ENCODE results near the gene CNGB1. TPM values are rescaled to one million over a fixed set of nuclear protein-coding genes. Genes with fewer than 3 reads are reported as not detected.
"Not testable (repeated sequence)": the region's sequence is repeated elsewhere in the genome, so short reads cannot be mapped to it uniquely, and the experiment has no call there.

The CNGB1 gene
- polyA plus RNA-seq, 1 donor (not counting 4 experiments of a cell fraction or from before 2014, with no cell fraction given) = 0.08 TPM

GRCh38 chr16:57944970-57945739 is 25.8 kb downstream of the CNGB1 start:
- TF ChIP-seq EZH2 (IDR thresholded peaks at IDR 0.05; ENCODE audit: low read length) (no peak), CTCF (optimal IDR thresholded peaks at IDR 0.05 in 1 of 3, IDR thresholded peaks at IDR 0.05 in 1 of 3, conservative IDR thresholded peaks at IDR 0.05 in 1 of 3; ENCODE audit: extremely low read depth in 1 of 3, insufficient read depth in 2 of 3, low read length in 3 of 3) (no peak)
- H3K36me3 ChIP-seq (ENCODE audit: control insufficient read depth in 2 of 2, extremely low read depth in 1 of 2, insufficient read depth in 2 of 2, low read length in 2 of 2) = no peaks in the 10 kb centered on the region
- dilution Hi-C loops (cut with MboI; ENCODE audit: extremely low pct_ligation_motif_present, low sequenced_read_pairs) = no loop called here

GRCh38 chr16:57943381-57943780 is 27.5 kb downstream of the CNGB1 start:
- H3K4me3 ChIP-seq (ENCODE audit: control insufficient read depth in 2 of 3, extremely low read depth in 1 of 3, insufficient read depth in 2 of 3, low read depth in 1 of 3, low read length in 3 of 3); FAIRE-seq; H4K20me1 ChIP-seq (ENCODE audit: control insufficient read depth, extremely low read depth, insufficient read depth, low read length); H3K27ac ChIP-seq (ENCODE audit: control insufficient read depth, insufficient read depth, low read length); dilution Hi-C loops (cut with MboI; ENCODE audit: extremely low pct_ligation_motif_present, low sequenced_read_pairs); H3K9me3 ChIP-seq (ENCODE audit: control insufficient read depth, low read depth, low read length); H3K27me3 ChIP-seq (ENCODE audit: control insufficient read depth, extremely low read depth, insufficient read depth, low read length); H3K4me2 ChIP-seq (ENCODE audit: control insufficient read depth, extremely low read depth, insufficient read depth, low read depth, low read length); DNase-seq (ENCODE audit: low read depth, low spot score); H3K9me1 ChIP-seq (ENCODE audit: control insufficient read depth, extremely low read depth, insufficient read depth, low read length); H3K36me3 ChIP-seq (ENCODE audit: control insufficient read depth in 2 of 2, extremely low read depth in 1 of 2, insufficient read depth in 2 of 2, low read length in 2 of 2); H2AFZ ChIP-seq (ENCODE audit: control insufficient read depth, low read length); H3K9ac ChIP-seq (ENCODE audit: control insufficient read depth, extremely low read depth, insufficient read depth, low read length); H3K79me2 ChIP-seq (ENCODE audit: control insufficient read depth, insufficient read depth, low read length): not testable (repeated sequence)
- H3K4me1 ChIP-seq (ENCODE audit: control insufficient read depth, extremely low read depth, insufficient read depth, low read length) = peaks cover 23% of the 10 kb centered on the region

More at GRCh38 chr16:57944970-57945739, 25.8 kb downstream of the CNGB1 start:
- DNase-seq (ENCODE audit: low read depth, low spot score) (no peak), FAIRE-seq (no peak)
- no peaks in the 10 kb centered on the region for H3K79me2 ChIP-seq (ENCODE audit: control insufficient read depth, insufficient read depth, low read length)
- peaks cover 6% of the 10 kb centered on the region for H3K27me3 ChIP-seq (ENCODE audit: control insufficient read depth, extremely low read depth, insufficient read depth, low read length)
- no peak overlapping the region for H3K9ac ChIP-seq (ENCODE audit: control insufficient read depth, extremely low read depth, insufficient read depth, low read length)
- H3K9me1 ChIP-seq (ENCODE audit: control insufficient read depth, extremely low read depth, insufficient read depth, low read length) = no peaks in the 10 kb centered on the region
- no peak overlapping the region for H2AFZ ChIP-seq (ENCODE audit: control insufficient read depth, low read length)
- no peaks in the 10 kb centered on the region for H3K9me3 ChIP-seq (ENCODE audit: control insufficient read depth, low read depth, low read length)
- no peaks in the 10 kb centered on the region for H4K20me1 ChIP-seq (ENCODE audit: control insufficient read depth, extremely low read depth, insufficient read depth, low read length)
- H3K4me2 ChIP-seq (ENCODE audit: control insufficient read depth, extremely low read depth, insufficient read depth, low read depth, low read length) = no peak overlapping the region
- no peak overlapping the region for H3K4me3 ChIP-seq (ENCODE audit: control insufficient read depth in 2 of 3, extremely low read depth in 1 of 3, insufficient read depth in 2 of 3, low read depth in 1 of 3, low read length in 3 of 3)
- no peak overlapping the region for H3K27ac ChIP-seq (ENCODE audit: control insufficient read depth, insufficient read depth, low read length)
- peaks cover 8% of the 10 kb centered on the region for H3K4me1 ChIP-seq (ENCODE audit: control insufficient read depth, extremely low read depth, insufficient read depth, low read length)

GRCh38 chr16:57941901-57942300 is 29.0 kb downstream of the CNGB1 start:
- not testable (repeated sequence) for FAIRE-seq; DNase-seq (ENCODE audit: low read depth, low spot score)

More at GRCh38 chr16:57941901-57942300, 29.0 kb downstream of the CNGB1 start:
- H3K9me1 ChIP-seq (ENCODE audit: control insufficient read depth, extremely low read depth, insufficient read depth, low read length); H3K4me2 ChIP-seq (ENCODE audit: control insufficient read depth, extremely low read depth, insufficient read depth, low read depth, low read length); H3K36me3 ChIP-seq (ENCODE audit: control insufficient read depth in 2 of 2, extremely low read depth in 1 of 2, insufficient read depth in 2 of 2, low read length in 2 of 2); H3K27ac ChIP-seq (ENCODE audit: control insufficient read depth, insufficient read depth, low read length); H2AFZ ChIP-seq (ENCODE audit: control insufficient read depth, low read length); H3K79me2 ChIP-seq (ENCODE audit: control insufficient read depth, insufficient read depth, low read length); H4K20me1 ChIP-seq (ENCODE audit: control insufficient read depth, extremely low read depth, insufficient read depth, low read length); H3K9me3 ChIP-seq (ENCODE audit: control insufficient read depth, low read depth, low read length); dilution Hi-C loops (cut with MboI; ENCODE audit: extremely low pct_ligation_motif_present, low sequenced_read_pairs); H3K9ac ChIP-seq (ENCODE audit: control insufficient read depth, extremely low read depth, insufficient read depth, low read length); H3K4me3 ChIP-seq (ENCODE audit: control insufficient read depth in 2 of 3, extremely low read depth in 1 of 3, insufficient read depth in 2 of 3, low read depth in 1 of 3, low read length in 3 of 3); H3K27me3 ChIP-seq (ENCODE audit: control insufficient read depth, extremely low read depth, insufficient read depth, low read length): not testable (repeated sequence)
- peaks cover 23% of the 10 kb centered on the region for H3K4me1 ChIP-seq (ENCODE audit: control insufficient read depth, extremely low read depth, insufficient read depth, low read length)

Measured in keratinocyte (primary cell).